Neural crest cell (in vitro differentiated cells): ENCODE data around the gene TEDC1. TPM values are rescaled to one million over a fixed set of nuclear protein-coding genes. Genes with fewer than 3 reads are reported as not detected.

ENCODE experiments used
- DNase-seq: peaks from one replicate; pipeline ENCODE4 v3.0.0; 2021; ENCODE audit warnings: low read depth, mixed read lengths, low spot score
- H3K27ac Mint-ChIP-seq: one replicate; pipeline ENCODE4 v1.8.0; 2021; ENCODE audit warnings: mild to moderate bottlenecking, mixed read lengths; ENCODE audit not compliant: unreplicated experiment
- H3K27me3 Mint-ChIP-seq: 2 replicates; pipeline ENCODE4 v1.8.0; 2021; ENCODE audit warnings: low read depth, mild to moderate bottlenecking, mixed read lengths
- H3K36me3 Mint-ChIP-seq: 2 replicates; pipeline ENCODE4 v1.8.0; 2021; ENCODE audit warnings: low read depth, mild to moderate bottlenecking, mixed read lengths
- H3K4me1 Mint-ChIP-seq: 2 replicates; pipeline ENCODE4 v1.8.0; 2021; ENCODE audit warnings: mixed read lengths
- H3K4me3 Mint-ChIP-seq: one replicate; pipeline ENCODE4 v1.8.0; 2021; ENCODE audit warnings: mild to moderate bottlenecking, mixed read lengths
- H3K9me3 Mint-ChIP-seq: 2 replicates; pipeline ENCODE4 v1.8.0; 2021; ENCODE audit warnings: mixed read lengths
- CTCF ChIP-seq: fragments of 200-600 bp; sonication (generic); conservative IDR thresholded peaks from 2 replicates; pipeline ENCODE4 v1.5.0; 2021; ENCODE audit warnings: antibody characterized with exemption, mild to moderate bottlenecking
- total RNA-seq: library from RNA; stranded (reverse); gene quantifications from 2 replicates; pipeline ENCODE4 v1.2.1, GENCODE V29; 2021

The TEDC1 gene
- total RNA-seq, 1 donor from 2014 or later = 44.9 TPM

GRCh38 chr14:105467249-105467941 is 23.7 kb upstream of the TEDC1 start:
- no peak for TF ChIP-seq CTCF
- Mint-ChIP-seq H3K4me1 (no peaks in the 10 kb centered on the region), H3K4me3 (no peak overlapping the region), H3K27me3 (no peaks in the 10 kb centered on the region), H3K27ac (no peak overlapping the region), H3K36me3 (no peaks in the 10 kb centered on the region), H3K9me3 (no peaks in the 10 kb centered on the region)
- DNase-seq = no peak

- Mint-ChIP-seq H3K36me3 (no peaks in the 10 kb centered on the region), H3K27me3 (no peaks in the 10 kb centered on the region), H3K4me1 (no peaks in the 10 kb centered on the region), H3K9me3 (no peaks in the 10 kb centered on the region), H3K27ac (no peak overlapping the region), H3K4me3 (no peak overlapping the region)
- DNase-seq = no peak
- no peak for TF ChIP-seq CTCF
These were observed 23.0 kb upstream of the TEDC1 start for GRCh38 chr14:105467942-105468471.

- H3K27ac Mint-ChIP-seq = no peak overlapping the region
- H3K36me3 Mint-ChIP-seq = no peaks in the 10 kb centered on the region
- H3K27me3 Mint-ChIP-seq = no peaks in the 10 kb centered on the region
- H3K9me3 Mint-ChIP-seq = no peaks in the 10 kb centered on the region
- TF ChIP-seq CTCF = no peak
- no peaks in the 10 kb centered on the region for H3K4me1 Mint-ChIP-seq
- H3K4me3 Mint-ChIP-seq = no peak overlapping the region
- DNase-seq = no peak
These were observed 22.3 kb upstream of the TEDC1 start for GRCh38 chr14:105468621-105469241.

- DNase-seq = no peak
- Mint-ChIP-seq H3K9me3 (no peaks in the 10 kb centered on the region), H3K4me3 (no peak overlapping the region), H3K27ac (no peak overlapping the region), H3K27me3 (no peaks in the 10 kb centered on the region), H3K4me1 (no peaks in the 10 kb centered on the region), H3K36me3 (no peaks in the 10 kb centered on the region)
- no peak for TF ChIP-seq CTCF
These were observed 21.3 kb upstream of the TEDC1 start for GRCh38 chr14:105469456-105470349.
